AG08395 (cell line): Measurements from ENCODE around the gene PRL.
A peak's percentile ranks its signal among the peaks of the same experiment; 100 is the strongest.

Experiments used
- DNase-seq: peaks from one replicate; pipeline ENCODE4 v3.0.0; 2012; ENCODE audit warnings: mixed read lengths, low spot score

PRL gene

GRCh38 chr6:22296936-22297335, at the start of gene PRL:
PRL (minus strand) TSS chr6:22297036; CDS start chr6:22296982, 54 bp downstream.
- DNase-seq, result no peak

- DNase-seq, result no peak
Observed at GRCh38 chr6:22343864-22344263, 47.0 kb upstream of the PRL start.

DNA sequence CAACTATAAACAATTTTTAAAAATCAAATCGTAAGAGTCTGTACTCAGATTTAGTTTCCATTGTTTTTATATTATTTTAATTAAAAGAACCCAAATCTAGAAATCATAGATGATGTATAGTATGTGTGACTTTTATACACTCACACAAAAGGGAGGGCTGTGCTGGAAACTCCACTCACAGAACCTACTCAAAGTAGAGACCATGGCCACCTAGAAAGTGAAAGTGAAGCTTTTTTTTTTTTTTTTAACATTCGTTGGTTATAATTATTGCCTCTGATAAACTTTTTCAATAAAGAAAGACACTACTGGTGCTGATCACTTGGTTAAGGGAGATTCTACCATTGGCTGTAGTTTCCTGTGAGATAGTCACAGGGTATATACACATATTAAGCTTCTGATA, 37.9 kb upstream of the PRL start:
- DNase-seq, result no peak

GRCh38 chr6:22333802-22334201, 37.0 kb upstream of the PRL start:
- no peak for DNase-seq

GRCh38 chr6:22332711-22333110, 35.9 kb upstream of the PRL start:
- no peak for DNase-seq

DNA sequence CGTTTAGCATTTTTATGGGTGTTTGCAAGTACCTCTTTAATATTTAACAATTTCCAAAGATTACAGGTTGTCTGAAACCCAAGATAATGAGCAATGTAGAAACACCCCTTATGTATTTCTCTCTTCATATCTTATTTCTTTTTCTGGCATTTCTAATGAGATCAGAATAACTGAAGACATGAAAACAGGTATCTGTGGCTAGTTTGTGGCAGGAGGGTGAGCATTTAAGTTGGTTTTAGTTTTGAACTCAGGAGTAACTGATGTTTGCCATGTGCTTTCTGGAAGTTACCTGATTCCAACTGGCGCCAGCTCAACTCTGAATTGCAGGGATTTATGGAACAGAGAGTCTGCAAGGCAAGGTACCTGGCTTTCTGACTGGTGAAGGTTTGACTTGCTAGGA, 35.4 kb upstream of the PRL start:
- no peak for DNase-seq

DNA sequence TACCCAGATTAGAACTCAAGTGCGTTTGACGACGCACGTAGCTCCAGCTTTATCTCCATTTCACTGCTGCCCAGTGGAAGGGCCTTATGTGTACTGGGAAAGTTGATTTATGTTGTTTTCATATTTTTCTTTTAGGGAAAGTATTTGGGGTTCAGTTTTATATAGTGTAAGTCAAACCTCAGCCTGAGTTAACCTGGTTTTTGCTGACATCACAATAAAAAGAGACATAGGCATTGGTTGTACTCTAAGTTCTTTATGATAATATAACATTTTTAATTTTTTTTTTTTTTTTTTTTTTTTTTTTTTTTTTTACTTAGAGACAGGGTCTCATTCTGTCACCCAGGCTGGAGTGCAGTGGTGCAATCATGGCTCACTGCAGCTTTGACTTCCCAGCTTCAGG, 34.1 kb upstream of the PRL start:
- DNase-seq, result no peak

DNA sequence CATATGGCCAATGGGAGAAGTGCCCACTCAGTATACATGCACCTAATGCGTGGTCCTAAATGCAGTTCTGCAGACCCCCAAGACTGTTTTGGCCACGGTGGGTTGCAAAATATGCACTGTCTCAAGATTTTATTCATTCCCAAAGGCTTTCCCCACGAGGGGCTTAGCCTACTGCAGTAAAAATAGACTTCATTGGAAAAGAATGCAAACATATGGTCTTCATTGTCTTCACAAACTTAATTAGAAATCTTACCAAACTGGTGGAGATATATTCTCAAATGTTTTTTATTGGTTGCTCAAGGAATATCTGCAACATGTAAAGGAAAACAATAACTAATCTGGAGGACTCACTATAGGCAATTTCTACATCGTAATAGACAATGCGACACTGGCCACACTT, 31.6 kb upstream of the PRL start:
- DNase-seq, result peak; percentile 30

GRCh38 chr6:22327881-22328280, 31.0 kb upstream of the PRL start:
- no peak for DNase-seq

DNA sequence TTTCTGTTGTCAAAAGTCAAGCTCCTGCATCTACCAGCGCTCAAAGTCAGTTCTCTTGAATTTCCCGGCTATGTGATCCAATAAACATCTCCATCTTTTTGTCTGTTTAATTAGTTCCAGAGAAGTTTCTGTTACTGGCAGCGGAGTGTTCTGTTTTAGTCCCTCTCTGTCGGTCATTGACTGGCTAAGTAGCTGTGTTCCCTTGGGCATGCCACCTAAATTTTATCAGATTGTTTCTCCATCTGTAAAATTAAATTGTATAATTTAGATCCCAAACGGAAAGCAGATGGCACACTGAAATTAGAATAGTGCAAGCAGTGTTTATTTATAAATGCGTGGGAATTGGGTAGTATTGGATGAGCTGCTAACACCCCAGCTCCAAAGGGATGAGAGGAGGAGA, 29.7 kb upstream of the PRL start:
- no peak for DNase-seq

- no peak for DNase-seq
Observed at GRCh38 chr6:22325481-22325880, 28.6 kb upstream of the PRL start.

- DNase-seq, result no peak
Observed at GRCh38 chr6:22323848-22324247, 27.0 kb upstream of the PRL start.

- no peak for DNase-seq
Observed at GRCh38 chr6:22322103-22323030, 25.5 kb upstream of the PRL start.

- peak; percentile 82 for DNase-seq
Observed at GRCh38 chr6:22320750-22321149, 23.9 kb upstream of the PRL start.

DNA sequence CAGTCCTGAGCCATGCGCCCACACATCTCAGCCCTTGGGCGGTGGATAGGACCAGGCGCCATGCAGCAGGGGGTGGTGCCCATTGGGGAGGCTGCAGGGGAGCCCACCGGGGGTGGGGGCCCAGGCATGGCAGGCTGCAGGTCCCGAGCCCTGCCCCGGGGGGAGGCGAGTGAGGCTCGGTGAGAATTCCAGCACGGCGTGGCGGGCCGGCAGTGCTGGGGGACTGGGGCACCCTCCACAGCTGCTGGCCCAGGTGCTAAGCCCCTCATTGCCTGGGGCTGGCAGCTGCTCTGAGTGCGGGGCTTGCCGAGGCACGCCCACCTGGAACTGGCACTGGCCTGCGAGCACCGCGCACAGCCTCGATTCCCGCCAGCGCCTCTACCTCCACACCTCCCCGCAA, 21.6 kb upstream of the PRL start:
- no peak for DNase-seq

- no peak for DNase-seq
Observed at GRCh38 chr6:22313796-22314195, 17.0 kb upstream of the PRL start.

GRCh38 chr6:22308939-22309338, 12.1 kb upstream of the PRL start:
- no peak for DNase-seq

- no peak for DNase-seq
Observed at GRCh38 chr6:22306741-22307466, 10.1 kb upstream of the PRL start.

GRCh38 chr6:22302838-22303237, 6.0 kb upstream of the PRL start:
- DNase-seq, result no peak

GRCh38 chr6:22300273-22300998, 3.6 kb upstream of the PRL start:
- no peak for DNase-seq

DNA sequence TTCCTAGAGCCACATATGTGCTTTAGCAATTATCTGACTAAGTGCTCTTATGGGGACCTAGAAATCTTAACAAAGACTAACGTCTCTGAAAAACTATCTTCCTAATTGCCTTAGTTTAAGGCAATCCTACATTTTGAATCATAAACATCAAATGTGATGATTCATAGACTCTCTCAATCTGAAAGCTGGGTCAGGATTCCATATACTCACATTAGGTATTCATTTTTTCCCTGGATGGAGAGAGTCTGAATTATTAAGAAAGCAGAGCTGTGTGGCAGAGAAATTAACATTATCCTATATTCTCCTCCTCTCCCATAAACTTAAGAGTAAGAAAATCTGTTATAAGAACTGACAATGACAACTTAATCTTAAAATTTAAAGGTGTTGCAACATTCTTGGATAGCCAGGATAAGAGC, 1.6 kb upstream of the PRL start:
- no peak for DNase-seq

DNA sequence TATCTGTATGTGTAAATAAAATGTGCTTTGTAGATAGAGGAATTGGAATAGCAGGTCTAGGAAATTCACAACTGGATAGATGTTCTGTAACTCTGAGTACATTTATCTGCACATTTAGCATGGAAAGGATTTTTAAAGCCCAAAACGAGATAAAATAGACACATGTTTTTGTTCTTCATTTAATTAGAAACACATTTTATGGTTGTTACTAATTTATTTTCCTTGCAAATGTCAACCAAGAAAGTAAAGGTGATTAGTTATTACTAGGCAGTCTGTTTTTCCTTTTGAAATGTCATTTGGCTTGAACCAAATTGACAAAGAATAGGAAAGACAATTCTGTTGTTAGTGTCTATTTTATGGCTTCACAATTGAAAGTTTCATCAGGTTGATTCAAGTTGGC, 769 bp downstream of the PRL start:
- DNase-seq, result no peak

- no peak for DNase-seq
Observed at GRCh38 chr6:22295145-22295544, 1.7 kb downstream of the PRL start.
